Anterior cingulate cortex (tissue), 58 donors: ENCODE data around the gene PRMT3.
A peak's percentile ranks its signal among the peaks of the same experiment; 100 is the strongest.
"Not testable (repeated sequence)": the region's sequence is repeated elsewhere in the genome, so short reads cannot be mapped to it uniquely, and the experiment has no call there.

Experiments used
- DNase-seq, 58 donors: peaks; one replicate each; lab custom pipeline; 2025; lab: John Stamatoyannopoulos, UW

The PRMT3 gene

DNA sequence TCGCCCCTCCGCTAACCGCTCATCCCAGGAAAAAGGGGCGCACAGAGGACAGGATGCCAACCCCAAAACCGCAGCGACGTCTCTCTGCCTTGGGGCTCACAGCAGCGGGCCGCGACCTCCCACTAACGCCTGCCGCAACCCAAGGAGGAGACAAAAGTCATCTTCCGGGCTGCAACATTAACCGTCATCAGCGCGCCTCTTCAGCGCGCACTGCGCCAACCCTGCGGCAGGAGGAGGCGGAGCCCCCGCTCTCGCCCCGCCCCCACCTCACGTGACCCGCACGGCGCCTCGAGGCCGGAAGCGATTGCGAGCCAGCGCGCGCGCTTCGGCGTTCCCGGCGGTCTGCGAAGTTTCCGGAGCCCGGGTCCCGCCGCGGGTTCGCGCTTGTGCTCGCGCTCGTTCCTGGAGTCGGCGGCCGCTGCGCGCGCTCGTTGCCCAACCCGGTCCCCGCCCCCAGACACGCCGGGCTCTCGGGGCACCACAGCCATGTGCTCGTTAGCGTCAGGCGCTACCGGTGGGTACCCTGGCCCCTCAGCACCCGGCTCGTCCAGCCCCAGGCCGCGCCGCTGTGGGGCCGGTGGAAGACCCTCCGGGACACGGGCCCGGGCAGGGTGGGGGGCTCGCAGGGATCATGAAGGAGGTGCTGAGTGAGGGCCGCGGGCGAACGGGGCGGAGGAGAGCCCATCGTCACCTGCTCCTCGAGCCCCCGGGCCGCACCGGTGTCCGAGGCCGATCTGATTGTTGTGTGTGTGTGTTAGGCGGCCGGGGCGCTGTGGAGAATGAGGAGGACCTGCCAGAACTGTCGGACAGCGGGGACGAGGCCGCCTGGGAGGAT, at the start of gene PRMT3:
PRMT3 (plus strand) TSS at position 456 of the 835 bp plus-strand sequence; CDS start at position 487, 31 bp downstream.
- peak; percentile 50 to 97 (median 92) for DNase-seq

DNA sequence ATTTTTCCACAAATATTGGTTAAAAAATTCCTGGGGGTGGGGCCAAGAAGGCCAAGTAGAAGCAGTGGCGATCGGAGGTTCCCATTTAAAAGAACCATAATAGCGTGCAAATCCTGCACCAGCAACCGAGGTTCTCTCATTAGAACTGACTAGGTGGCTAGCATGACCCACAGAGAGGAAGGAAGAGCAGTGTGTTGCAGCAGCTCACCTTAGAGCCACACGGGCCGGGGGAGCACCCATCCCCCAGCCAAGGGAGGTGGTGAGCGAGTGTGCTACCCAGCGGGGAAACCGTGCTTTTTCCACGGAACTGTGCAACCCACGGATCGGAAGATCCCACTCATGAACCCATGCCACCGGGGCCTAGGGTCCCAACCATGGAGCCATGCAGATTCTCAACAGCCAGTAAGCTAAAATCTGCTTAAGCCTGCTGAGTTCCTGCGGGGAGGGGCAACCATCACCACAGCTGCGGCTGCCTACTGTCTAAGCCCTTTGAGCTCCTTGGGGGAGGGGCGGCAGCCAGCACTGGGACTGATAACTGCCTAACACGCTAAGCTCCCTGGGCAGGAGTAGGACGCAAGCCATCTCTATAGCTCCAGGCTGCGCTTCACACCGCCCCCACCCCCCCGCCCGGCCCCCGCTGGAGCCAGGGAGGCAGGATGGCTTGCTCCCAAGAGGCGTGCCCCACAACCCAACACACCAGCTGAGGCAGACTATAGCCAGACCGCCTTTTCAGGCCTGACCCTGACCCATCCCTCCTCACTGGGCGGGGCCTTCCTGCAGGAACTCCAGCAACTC, 45.0 kb upstream of the PRMT3 start:
- peak in 5 of 58 donors; percentile 1 to 43 (median 23) for DNase-seq

DNA sequence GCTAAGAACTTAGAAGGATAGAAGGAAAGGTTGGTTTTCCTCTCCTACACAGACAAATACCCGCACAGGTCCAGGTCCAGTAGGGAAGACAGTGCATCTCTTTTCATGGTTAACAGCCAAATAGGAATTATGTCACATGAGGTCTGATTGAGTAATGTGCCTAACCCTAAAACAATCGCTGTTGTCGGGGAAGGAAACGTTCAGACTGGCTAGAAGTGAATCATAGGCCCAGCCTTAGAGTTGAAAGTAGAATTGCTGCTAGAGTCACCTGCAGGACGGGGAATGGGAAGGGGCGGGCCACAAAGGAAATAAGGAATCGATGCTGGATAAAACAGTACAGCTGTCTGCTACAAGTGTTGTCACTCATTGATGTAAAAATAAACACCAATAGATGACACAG, 36.4 kb upstream of the PRMT3 start:
- no peak for DNase-seq

DNA sequence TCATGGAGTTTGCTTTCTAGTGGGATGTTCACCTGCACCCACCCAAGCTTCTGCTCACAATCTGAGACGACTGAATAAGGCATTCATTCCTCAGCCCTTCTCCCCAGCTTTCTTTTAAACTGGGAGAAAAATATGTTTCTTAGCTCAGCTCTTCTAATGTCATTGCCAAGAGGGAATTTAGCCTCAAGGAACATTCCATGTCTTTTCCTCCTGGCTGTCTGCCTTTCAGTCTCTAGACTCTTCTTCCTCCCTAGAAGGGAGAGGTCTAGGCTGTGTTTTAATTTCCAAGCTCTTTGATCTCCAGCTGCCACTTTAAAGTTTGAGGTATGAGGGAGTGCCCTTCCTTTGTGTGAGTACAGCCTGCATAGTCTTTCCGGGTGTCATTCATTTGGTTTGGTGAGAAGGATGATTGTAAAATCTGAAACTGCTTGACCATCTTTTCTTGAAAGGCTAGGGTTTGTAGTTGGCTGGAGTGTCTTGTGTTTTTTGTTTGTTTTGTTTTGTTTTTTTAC, 35.7 kb upstream of the PRMT3 start:
- DNase-seq: no peak

DNA sequence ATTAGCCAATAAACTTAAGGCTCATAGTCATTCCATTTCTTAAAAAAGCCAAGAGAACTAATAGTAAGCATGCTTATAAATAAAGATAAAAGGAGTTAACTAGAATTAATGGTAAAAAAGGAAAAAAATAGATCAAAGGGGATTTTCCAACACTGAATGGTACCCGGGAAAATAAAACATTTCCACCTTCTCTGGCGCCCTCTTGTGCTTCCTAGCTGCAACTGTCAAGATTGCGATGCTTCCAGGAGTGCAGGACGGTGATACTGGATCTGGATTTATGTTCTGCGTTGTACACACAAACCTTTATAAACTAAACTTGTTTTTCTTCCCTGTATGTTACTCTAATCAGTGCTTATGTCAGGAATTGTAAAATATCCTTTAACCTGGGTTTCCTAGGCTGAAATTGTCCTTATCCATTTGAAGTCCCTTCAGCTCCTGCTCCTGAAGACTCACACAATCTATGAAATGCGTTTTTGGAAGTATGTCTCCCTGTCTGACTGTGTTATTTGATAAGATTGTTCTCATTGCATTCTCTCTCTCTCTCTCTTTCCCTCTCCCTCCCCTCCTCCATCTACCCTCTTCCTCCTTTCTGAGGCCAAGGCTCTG, 33.6 kb upstream of the PRMT3 start:
- DNase-seq: peak in 16 of 58 donors; percentile 5 to 53 (median 24)

GRCh38 chr11:20355221-20356219, 32.0 kb upstream of the PRMT3 start:
- peak in 13 of 58 donors; percentile 7 to 55 (median 22) for DNase-seq

- no peak for DNase-seq
Observed at GRCh38 chr11:20357150-20357549, 30.4 kb upstream of the PRMT3 start.

DNA sequence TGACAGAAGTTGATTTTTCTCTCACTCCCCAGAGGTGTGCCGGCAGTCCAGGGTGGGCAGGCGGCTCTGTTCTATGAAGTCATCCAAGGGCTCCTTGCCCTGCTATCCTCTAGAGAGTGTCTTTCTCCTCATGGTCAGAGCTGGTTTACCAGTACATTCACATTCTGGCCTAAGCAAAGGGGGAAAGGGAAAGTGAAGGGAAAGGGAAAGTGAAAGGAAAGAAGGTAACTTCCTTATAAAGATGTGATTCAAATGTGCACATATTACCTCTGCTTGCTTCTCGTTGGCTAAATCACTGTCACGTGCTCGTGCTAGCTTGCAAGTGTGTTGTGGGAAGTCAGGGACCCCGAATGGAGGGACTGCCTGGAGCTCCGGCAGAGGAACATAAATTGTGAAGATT, 26.9 kb upstream of the PRMT3 start:
- no peak for DNase-seq

GRCh38 chr11:20362481-20362880, 25.0 kb upstream of the PRMT3 start:
- DNase-seq: no peak

GRCh38 chr11:20363149-20363499, 24.4 kb upstream of the PRMT3 start:
- DNase-seq: no peak

- DNase-seq: peak in 49 of 58 donors; percentile 14 to 79 (median 58)
Observed at GRCh38 chr11:20363500-20364340, 23.8 kb upstream of the PRMT3 start, which contains the start of gene HTATIP2. TSS of gene HTATIP2 (plus strand) at chr11:20363714. CDS start at chr11:20364238, 524 bp downstream.

GRCh38 chr11:20364341-20364792, 23.1 kb upstream of the PRMT3 start:
- DNase-seq: peak in 4 of 58 donors; percentile 34 to 65 (median 55)

- not testable (repeated sequence) for DNase-seq
Observed at GRCh38 chr11:20365465-20365864, 22.1 kb upstream of the PRMT3 start.

- DNase-seq: peak in 35 of 58 donors; percentile 8 to 67 (median 31)
Observed at GRCh38 chr11:20367313-20367948, 20.1 kb upstream of the PRMT3 start.

- peak in 3 of 58 donors; percentile 12 to 24 (median 23) for DNase-seq
Observed at GRCh38 chr11:20368438-20368837, 19.1 kb upstream of the PRMT3 start.

- peak in 10 of 58 donors; percentile 3 to 78 (median 17) for DNase-seq
Observed at GRCh38 chr11:20369826-20370225, 17.7 kb upstream of the PRMT3 start.

DNA sequence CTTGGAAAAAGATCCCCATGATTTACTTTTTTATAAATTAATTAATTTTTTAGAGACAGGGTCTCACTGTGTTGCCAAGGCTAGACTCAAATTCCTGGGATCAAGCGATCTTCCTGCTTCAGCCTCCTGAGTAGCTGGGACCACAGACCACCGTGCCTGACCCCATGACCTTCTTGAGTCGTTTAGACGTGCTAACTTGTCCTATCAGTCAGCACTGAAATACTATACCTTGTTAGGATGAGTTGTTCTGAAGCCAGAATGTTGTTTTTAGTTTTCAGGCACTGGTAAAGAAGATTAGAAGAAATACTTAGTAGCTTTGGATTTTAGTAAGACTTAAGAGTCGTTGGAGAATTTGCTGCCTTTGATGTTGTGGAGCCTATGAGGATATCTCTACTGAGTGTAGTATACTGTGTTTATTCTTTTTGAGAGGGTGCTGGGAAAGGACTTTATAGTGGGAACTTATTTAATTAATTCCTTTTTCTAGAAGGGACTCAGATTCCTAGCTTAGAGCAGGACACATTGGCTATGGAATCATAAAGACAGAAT, 15.4 kb upstream of the PRMT3 start:
- DNase-seq: no peak
